ENCODE measurements around the gene PDLIM4. TPM values are rescaled to one million over a fixed set of nuclear protein-coding genes. Genes with fewer than 3 reads are reported as not detected.

Gene PDLIM4
- total and polyA plus RNA-seq, 8 donors: 7.7 to 13.5 (median 10.2) TPM

GRCh38 chr5:132233811-132234683 is 23.4 kb upstream of the PDLIM4 start:
- H3K27me3 ChIP-seq: no peaks in the 10 kb centered on the region
- no peaks in the 10 kb centered on the region for H3K36me3 ChIP-seq
- DNase-seq (peak in 1 of 4 donors; percentile 12), ATAC-seq (no peak)
- no peak overlapping the region for H3K4me3 ChIP-seq
- H3K9me3 ChIP-seq: no peaks in the 10 kb centered on the region
- H3K4me1 ChIP-seq: no peaks in the 10 kb centered on the region
- TF ChIP-seq CTCF (IDR thresholded peaks at IDR 0.05): no peak
- H3K27ac ChIP-seq: no peak overlapping the region
- intact Hi-C loops (cut with DNase I): no loop called here

GRCh38 chr5:132234684-132235062 is 22.8 kb upstream of the PDLIM4 start:
- H3K27ac ChIP-seq: no peak overlapping the region
- intact Hi-C loops (cut with DNase I): no loop called here
- H3K4me1 ChIP-seq: no peaks in the 10 kb centered on the region
- no peaks in the 10 kb centered on the region for H3K36me3 ChIP-seq
- ATAC-seq (no peak), DNase-seq (peak in 1 of 4 donors; percentile 11)
- no peaks in the 10 kb centered on the region for H3K9me3 ChIP-seq
- H3K4me3 ChIP-seq: no peak overlapping the region
- no peak for TF ChIP-seq CTCF (IDR thresholded peaks at IDR 0.05)
- H3K27me3 ChIP-seq: no peaks in the 10 kb centered on the region

- Histone ChIP-seq H3K36me3 (no peaks in the 10 kb centered on the region), H3K4me1 (no peaks in the 10 kb centered on the region), H3K27me3 (no peaks in the 10 kb centered on the region), H3K4me3 (no peak overlapping the region), H3K27ac (no peak overlapping the region), H3K9me3 (no peaks in the 10 kb centered on the region)
- intact Hi-C loops (cut with DNase I): no loop called here
- no peak for ATAC-seq
- DNase-seq: no peak
- no peak for TF ChIP-seq CTCF (IDR thresholded peaks at IDR 0.05)
Observed at GRCh38 chr5:132235340-132235739, 22.2 kb upstream of the PDLIM4 start.

- no peak overlapping the region for H3K4me3 ChIP-seq
- ATAC-seq (no peak), DNase-seq (peak in 1 of 4 donors; percentile 12)
- H3K27me3 ChIP-seq: no peaks in the 10 kb centered on the region
- H3K9me3 ChIP-seq: peaks cover 0 to 6% of the 10 kb centered on the region in 2 donors
- no peaks in the 10 kb centered on the region for H3K4me1 ChIP-seq
- intact Hi-C loops (cut with DNase I): no loop called here
- no peak for TF ChIP-seq CTCF (IDR thresholded peaks at IDR 0.05)
- H3K36me3 ChIP-seq: no peaks in the 10 kb centered on the region
- no peak overlapping the region for H3K27ac ChIP-seq
Observed at GRCh38 chr5:132237141-132237540, 20.4 kb upstream of the PDLIM4 start.

- no peak for ATAC-seq
- DNase-seq: no peak
- no peak for TF ChIP-seq CTCF (IDR thresholded peaks at IDR 0.05)
- intact Hi-C loops (cut with DNase I): no loop called here
- no peaks in the 10 kb centered on the region for H3K36me3 ChIP-seq
- peaks cover 0 to 6% of the 10 kb centered on the region in 2 donors for H3K9me3 ChIP-seq
- H3K27ac ChIP-seq: no peak overlapping the region
- H3K4me1 ChIP-seq: no peaks in the 10 kb centered on the region
- H3K4me3 ChIP-seq: no peak overlapping the region
- H3K27me3 ChIP-seq: no peaks in the 10 kb centered on the region
Observed at GRCh38 chr5:132237670-132238069, 19.8 kb upstream of the PDLIM4 start.
